ENCODE results near the gene TBRG4.

The TBRG4 gene

DNA sequence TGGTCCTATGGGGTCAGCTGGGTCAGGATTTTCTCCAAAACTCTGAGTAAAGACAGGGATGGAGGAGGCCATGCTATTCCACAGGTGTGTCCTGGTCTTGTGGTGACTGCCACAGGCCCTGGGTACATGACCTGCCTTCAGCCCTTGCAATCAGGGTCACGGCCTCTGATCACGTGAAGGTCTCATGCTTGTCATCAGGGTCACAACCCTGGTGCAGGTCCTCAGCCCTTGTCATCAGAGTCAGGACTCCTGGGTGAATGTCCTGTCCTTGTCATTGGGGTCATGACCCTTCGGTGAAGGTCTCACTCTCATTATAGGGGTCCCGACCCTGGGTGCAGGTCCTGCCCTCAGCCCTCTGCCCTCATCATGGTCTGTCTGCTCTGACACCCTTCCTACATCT, 21.9 kb upstream of the TBRG4 start:
- CTCF ChIA-PET, result interaction anchor here (5.2 to 6.6 kb wide), 2 partner anchors 161 to 276 kb away, joined by 75 to 147 read pairs; no protein-coding TSS in a partner anchor
- POLR2A ChIA-PET, result no interaction called here
- TF ChIP-seq, protein P1, sequence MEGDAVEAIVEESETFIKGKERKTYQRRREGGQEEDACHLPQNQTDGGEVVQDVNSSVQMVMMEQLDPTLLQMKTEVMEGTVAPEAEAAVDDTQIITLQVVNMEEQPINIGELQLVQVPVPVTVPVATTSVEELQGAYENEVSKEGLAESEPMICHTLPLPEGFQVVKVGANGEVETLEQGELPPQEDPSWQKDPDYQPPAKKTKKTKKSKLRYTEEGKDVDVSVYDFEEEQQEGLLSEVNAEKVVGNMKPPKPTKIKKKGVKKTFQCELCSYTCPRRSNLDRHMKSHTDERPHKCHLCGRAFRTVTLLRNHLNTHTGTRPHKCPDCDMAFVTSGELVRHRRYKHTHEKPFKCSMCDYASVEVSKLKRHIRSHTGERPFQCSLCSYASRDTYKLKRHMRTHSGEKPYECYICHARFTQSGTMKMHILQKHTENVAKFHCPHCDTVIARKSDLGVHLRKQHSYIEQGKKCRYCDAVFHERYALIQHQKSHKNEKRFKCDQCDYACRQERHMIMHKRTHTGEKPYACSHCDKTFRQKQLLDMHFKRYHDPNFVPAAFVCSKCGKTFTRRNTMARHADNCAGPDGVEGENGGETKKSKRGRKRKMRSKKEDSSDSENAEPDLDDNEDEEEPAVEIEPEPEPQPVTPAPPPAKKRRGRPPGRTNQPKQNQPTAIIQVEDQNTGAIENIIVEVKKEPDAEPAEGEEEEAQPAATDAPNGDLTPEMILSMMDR (IDR thresholded peaks at IDR 0.05; ENCODE audit: control extremely low read depth, extremely low read depth, low read depth, missing control alignments), result no peak
- DNase-seq (ENCODE audit: extremely low spot score), result no peak

DNA sequence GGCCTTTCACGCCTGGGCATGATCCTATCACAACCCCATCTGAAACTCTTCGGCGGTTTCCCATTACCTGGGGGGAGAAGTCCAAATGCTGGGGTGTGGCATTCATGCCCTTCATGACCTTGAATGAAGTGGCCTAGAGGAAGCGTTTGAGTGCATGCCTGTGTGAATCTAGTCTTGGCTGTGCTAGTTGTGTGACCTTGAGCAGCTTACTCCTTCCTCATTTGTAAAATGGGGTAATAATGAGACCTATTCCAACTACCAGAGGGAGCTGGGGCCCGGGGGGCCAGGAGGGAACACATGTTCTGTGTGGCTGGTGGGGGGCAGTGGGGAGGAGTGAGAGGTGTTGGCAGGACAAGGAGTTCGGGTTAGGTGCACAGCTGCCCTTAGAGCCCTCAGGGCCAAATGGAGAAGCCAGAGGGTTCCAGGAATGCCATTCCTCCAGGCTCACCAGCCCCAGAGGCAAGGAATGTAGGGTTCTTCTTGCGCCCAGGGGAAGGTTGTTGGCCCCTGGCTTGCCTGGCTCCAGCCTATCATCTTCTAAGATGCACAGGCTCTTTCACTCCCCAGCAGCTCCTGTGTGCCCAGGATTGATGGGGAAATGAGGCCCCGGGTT, 21.3 kb upstream of the TBRG4 start:
- TF ChIP-seq, protein P1 (IDR thresholded peaks at IDR 0.05; ENCODE audit: control extremely low read depth, extremely low read depth, low read depth, missing control alignments), result no peak
- no peak for DNase-seq (ENCODE audit: extremely low spot score)
- ChIA-PET POLR2A (no interaction called here), CTCF (interaction anchor here (6.6 kb wide), 1 partner anchor 161 kb away, joined by 147 read pairs; no protein-coding TSS in a partner anchor)

DNA sequence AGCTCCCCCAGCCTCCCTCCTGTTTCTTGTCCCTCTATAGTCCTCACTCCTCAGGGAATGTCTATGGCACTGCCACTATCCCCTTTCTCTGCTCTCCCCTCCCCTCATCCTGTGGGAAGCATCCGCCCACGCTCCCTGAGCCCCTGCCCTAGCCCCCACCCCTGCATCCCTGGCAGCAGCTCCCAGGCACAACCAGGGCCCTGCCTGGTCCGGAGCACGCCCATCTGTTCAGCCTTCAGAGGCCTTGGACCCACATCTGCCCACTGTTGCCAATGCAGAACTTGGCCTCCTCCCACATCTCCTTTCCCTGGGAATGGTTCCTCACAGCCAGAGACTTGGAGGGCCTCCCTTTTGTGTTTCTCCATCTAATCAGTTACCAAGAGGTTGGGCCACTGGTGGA, 20.4 kb upstream of the TBRG4 start:
- TF ChIP-seq, protein P1 (IDR thresholded peaks at IDR 0.05; ENCODE audit: control extremely low read depth, extremely low read depth, low read depth, missing control alignments), result no peak
- CTCF ChIA-PET, result interaction anchor here (0.9 to 2.4 kb wide), 3 partner anchors 16 to 275 kb away, joined by 3 to 8 read pairs (median 3); no protein-coding TSS in a partner anchor
- POLR2A ChIA-PET, result no interaction called here
- no peak for DNase-seq (ENCODE audit: extremely low spot score)

DNA sequence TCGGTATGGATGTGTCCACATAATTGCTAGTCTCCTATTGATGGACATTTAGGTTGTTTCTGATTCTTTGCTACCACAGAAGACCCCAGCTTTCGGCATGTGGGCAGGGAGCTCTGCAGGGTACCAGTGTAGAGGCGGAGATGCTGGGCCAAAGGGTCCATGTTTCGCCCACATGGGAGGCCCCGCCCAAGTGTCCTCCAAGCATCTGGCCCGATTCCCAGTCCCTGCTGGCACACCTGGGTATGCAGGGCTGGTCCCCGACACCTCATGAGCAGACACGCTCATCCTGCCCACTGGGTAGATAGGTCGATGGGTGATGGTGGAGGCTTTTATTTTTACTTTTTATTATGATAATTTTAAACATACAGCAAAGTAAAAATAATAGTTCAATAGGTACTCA, 19.4 kb upstream of the TBRG4 start:
- POLR2A ChIA-PET, result no interaction called here
- no peak for DNase-seq (ENCODE audit: extremely low spot score)
- TF ChIP-seq, protein P1 (IDR thresholded peaks at IDR 0.05; ENCODE audit: control extremely low read depth, extremely low read depth, low read depth, missing control alignments), result no peak
- CTCF ChIA-PET, result interaction anchor here (0.9 to 2.4 kb wide), 3 partner anchors 15 to 274 kb away, joined by 3 to 8 read pairs (median 3); no protein-coding TSS in a partner anchor

DNA sequence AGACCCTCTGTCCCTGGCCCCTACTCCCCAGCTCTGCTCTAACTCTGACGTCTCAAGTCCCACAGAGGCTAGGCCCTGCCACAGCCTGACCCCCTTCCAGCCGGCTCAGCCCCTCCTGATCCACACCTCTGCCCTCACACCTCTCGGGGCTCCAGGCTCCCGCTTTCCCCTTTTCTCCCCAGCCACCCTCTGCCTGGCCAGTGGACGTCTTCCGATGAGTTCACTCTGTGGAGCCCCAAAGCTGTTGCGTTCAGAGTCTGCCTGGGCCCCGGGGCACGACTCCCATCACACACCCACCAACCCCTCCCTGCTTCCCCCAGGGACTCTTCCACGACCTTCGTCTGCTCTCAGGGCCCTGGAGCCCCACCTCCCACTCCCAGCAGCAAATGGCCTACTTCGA, 18.4 kb upstream of the TBRG4 start:
- POLR2A ChIA-PET, result no interaction called here
- TF ChIP-seq, protein P1 (IDR thresholded peaks at IDR 0.05; ENCODE audit: control extremely low read depth, extremely low read depth, low read depth, missing control alignments), result no peak
- no peak for DNase-seq (ENCODE audit: extremely low spot score)
- CTCF ChIA-PET, result interaction anchor here (2.4 kb wide), 1 partner anchor 156 kb away, joined by 8 read pairs; no protein-coding TSS in a partner anchor

DNA sequence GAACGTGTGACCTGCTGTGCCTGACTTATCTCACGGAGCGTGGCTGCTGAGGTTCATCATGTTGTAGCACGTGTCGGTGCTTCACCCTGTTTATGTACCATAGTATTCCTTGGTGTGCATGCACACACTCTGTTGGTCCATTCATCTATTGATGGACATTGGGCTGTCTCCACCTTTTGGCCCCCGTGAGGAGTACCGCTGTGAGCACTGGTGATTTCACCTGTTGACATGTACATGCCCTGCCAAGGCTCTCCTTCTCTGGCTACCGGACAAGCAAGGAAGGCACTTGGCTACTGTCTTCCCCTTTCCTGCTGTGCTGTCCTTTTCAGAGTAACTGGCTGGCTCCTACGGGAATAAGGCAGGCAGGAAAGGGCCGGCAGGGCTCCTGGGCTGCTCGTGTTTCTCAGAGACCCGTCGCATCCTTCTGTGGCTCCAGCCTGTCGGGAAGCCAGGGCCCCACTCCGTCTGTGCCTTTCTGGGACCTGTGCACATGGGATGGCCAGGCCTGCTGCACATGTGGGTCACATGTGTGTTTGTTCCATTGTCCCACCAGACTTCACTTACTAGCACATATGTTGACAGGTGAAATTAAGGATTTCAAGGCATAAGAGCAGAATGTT, 17.8 kb upstream of the TBRG4 start:
- TF ChIP-seq, protein P1 (IDR thresholded peaks at IDR 0.05; ENCODE audit: control extremely low read depth, extremely low read depth, low read depth, missing control alignments), result no peak
- ChIA-PET CTCF (interaction anchor here (2.4 kb wide), 1 partner anchor 155 kb away, joined by 8 read pairs; no protein-coding TSS in a partner anchor), POLR2A (no interaction called here)
- no peak for DNase-seq (ENCODE audit: extremely low spot score)

Data from GM10248 (cell line).